GM21825 (cell line): ENCODE data around the gene MGAT5.

Experiments
- ATAC-seq: cut with Tn5 transposase; IDR thresholded peaks from one replicate; pipeline ENCODE4 v1.9.1; 2021; ENCODE audit warnings: mild to moderate bottlenecking, moderate library complexity; ENCODE audit not compliant: unreplicated experiment

Gene MGAT5

DNA sequence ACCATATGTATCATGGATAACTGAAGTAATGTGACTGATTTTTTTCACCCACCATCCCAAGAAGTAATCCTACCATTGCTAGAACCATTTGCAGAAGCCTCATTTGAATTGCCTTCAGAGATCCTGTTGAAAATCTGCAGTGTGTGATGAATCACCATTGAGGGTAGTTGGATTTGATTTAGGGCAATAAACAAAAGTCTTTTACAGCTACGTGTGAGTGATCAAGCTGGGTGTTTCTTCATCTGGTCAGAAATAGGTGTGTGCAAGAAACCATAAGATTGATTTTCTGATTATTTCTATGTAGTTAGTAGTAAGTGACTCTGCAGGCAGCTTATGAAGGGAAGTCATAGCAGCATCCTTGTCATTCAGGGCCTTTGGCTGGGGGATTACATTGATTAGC, 159.6 kb downstream of the MGAT5 start:
- no peak for ATAC-seq

DNA sequence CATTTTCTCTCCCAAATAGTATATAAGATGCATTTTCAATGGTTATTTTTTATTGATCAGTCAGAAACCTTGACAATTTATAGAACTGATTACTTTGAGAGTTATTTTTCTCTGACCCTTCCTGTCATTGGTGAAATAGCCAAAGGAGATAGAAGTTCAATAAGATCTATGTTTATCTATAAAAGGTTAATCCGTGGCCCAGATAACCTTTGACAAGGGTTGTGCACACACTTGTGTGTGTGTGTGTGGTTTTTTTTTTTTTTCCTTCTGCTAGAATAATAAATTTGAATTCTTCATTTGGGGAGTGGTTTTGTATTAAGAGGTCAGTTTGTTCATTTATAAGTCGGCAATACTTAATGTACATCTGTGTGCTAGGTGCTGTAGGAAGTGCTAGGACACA, 160.0 kb downstream of the MGAT5 start:
- no peak for ATAC-seq

DNA sequence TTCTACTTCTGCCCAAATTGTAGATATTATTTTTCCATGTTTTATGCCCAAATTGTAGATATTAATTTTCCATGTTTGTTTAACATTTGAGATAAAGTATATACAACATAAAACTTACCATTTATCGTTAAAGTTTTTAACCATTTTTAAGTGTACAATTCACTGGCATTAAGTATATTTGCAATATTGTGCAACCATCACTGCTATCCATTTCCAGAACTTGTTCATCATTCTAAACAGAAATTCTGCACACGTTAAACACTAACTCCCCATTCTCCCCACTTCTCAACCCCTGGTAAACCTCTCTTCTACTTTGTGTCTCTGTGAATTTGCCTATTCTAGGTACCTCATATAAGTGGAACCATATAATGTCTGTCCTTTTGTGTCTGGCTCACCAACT, 162.1 kb downstream of the MGAT5 start:
- ATAC-seq = no peak

DNA sequence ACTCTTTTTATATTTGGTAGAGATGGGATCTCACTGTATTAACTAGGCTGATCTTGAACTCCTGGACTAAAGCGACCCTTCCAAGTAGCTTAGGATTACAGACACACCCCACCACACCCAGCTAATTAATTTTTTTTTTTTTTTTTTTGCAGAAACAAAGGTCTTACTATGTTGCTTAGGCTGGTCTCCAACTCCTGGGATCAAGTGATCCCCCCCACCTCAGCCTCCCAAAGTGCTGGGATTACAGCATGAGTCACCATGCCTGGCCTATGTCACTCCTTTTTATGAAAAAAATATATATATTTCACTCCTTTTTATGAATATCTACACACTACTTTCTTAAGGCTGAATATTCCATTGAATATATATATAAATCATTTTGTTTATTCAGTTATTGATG, 162.8 kb downstream of the MGAT5 start:
- ATAC-seq = no peak

DNA sequence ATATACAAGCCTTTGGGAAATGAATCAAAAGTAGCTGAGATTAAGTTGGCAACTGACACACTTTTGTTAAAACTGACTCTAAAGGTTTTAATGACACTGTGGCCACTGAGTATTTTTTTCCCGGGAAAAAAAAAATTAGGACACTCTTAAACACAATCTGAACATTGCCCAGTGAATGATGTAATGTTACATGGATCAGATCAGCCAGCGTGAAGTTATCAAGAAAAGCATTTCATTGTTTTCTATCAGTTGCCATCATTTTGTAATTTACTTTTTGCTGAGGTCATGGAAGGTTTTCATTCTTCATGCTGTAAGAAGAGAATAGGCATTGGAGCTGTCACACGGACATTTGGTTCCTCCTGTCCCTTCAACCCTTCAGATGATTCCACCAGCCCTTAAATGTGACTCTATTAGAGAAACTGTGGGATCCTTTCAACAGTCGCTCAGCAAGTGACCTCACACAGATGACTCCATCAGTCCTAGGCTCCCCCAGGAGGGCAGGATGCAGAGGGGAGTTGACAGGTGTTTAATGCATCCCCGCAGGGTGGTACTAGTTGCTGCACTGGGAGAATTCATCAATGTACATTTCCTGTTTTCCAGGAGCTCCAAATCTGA, 164.2 kb downstream of the MGAT5 start:
- no peak for ATAC-seq

- ATAC-seq = no peak
Observed at GRCh38 chr2:134420259-134420658, 166.4 kb downstream of the MGAT5 start.

DNA sequence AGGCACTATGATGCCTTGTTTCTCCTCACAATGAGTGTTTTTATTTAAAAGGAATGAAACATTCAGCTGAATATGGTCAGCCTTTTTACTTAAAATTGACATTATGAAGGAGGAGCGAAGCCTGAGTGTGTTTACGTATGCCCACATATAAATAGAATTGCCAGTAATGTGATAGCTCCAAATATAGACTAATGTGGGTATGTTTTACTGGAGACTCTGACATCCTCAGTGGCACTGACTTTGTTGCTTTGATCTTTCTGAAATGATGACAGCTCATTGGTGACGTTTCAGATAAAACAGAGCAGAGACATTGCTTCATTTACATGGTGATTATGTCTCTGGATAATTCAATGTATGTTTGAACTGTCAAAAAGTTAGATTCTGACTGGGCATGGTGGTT, 167.0 kb downstream of the MGAT5 start:
- no peak for ATAC-seq

- no peak for ATAC-seq
Observed at GRCh38 chr2:134421556-134422328, 167.9 kb downstream of the MGAT5 start.

DNA sequence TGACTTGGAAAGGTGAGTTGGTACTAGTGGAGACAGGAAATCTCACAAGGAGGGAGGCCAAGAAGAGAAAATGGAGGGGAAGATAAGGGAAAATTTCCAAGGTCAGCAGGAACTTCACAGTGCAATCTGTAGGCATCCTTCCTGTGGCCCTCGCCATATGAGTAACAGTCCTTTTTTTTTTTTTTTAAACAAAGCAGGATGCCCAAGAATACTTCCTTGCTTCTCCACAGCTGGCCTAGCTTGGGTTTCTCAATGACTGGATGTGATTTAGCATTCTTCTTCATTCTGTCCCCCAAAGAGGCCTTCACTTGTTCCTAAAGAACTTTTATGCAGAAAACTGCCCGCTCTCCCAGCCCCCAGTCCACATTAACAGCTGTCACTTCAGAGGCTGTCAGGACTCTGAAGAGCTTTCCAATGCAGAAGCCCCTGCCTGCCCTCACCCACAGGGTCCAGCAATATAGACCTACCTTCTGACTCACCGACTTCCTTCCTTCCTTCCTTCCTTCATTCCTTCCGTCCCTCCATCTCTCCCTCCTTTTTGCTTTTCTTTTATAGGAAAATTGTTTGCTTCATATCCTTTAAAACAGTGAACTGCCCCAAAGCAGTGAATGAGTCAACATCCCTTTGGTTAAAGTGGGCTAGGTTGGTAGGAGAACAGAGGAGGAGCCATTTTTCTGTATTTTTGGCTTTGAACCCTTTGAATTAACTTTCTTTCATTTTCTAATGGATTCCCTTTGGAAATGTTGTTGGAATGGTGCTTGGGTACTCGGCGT, 172.0 kb downstream of the MGAT5 start:
- no peak for ATAC-seq

DNA sequence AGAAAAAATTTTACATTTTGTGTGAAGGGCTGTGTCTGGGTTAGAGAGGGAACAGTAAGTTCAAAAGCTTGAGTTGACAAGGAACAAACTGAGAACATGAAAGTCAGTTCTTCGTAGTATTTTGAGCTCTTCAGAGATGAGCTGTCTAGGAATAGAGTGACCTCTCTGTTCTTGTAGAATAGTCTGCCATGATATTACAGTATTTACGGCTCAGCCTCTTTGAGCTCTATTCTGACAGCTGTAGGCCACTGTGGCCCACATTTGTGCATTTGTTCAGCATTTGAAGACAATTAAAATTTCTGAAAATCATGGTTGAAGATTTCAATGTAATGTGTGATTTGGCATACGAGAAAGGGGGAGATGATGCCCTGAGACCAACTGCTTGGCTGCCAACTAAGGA, 172.8 kb downstream of the MGAT5 start:
- no peak for ATAC-seq

GRCh38 chr2:134429886-134430285, 176.0 kb downstream of the MGAT5 start:
- no peak for ATAC-seq

GRCh38 chr2:134431838-134432434, 178.1 kb downstream of the MGAT5 start:
- ATAC-seq = no peak

DNA sequence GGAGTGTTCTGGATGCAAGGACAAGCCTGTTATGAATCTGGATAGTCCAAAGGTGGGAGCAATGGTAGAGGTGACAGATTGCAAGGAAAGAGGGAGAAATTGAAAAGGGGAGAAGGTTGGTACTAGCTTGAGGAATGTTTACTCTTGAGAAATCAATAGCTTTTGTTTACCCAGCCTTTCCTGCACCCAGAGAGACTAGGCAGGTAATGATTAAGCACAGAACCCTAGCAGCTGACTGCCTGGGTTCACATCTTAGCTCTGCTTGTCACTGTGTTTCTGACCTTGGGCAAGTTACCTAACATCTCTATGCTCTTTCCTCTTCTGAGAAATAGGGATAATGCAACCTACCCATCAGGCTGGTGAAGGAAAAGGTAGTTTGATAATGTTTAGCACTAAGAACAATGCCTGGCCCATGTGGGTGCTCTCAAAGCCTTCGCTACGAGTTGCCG, 178.6 kb downstream of the MGAT5 start:
- no peak for ATAC-seq

DNA sequence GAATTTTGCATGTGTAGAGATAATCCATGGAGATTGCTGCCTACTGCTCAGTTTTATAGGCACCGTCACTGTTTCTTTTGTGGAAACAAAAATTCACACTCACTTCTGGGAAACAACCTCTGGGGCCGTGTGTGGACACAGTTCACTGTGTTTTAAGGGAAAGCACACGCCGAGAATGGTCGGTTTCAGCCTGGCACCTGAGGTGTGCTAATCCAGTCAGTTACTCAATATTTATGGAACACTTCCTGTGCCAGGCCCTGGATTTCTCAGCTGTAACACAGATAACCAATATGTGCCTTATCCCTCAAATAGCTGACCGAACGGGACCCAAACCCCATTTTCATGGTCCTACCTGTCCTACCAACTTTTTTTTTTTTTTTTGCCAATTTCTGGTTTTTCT, 179.6 kb downstream of the MGAT5 start:
- ATAC-seq = no peak

- no peak for ATAC-seq
Observed at GRCh38 chr2:134433979-134434378, 180.1 kb downstream of the MGAT5 start.

GRCh38 chr2:134435505-134435904, 181.6 kb downstream of the MGAT5 start:
- ATAC-seq = no peak

DNA sequence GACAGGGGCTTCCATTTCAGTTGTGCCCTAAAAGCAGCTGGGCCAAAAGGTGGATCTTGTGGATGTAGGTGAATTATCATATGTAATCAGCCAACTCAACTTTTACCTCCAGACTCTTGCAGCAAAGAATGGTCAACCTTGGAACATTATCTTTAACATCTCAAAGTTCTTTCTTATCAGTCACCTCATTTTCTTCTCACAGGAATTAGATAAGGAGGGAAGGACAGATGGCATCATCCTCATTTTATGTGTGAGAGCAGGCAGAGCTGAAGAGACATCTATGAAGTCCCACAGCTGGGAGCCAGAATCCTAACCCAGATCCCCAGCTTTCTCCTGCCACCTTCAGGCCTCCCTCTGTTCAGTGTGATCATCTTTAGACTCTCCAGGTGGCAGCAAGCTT, 182.1 kb downstream of the MGAT5 start:
- no peak for ATAC-seq

DNA sequence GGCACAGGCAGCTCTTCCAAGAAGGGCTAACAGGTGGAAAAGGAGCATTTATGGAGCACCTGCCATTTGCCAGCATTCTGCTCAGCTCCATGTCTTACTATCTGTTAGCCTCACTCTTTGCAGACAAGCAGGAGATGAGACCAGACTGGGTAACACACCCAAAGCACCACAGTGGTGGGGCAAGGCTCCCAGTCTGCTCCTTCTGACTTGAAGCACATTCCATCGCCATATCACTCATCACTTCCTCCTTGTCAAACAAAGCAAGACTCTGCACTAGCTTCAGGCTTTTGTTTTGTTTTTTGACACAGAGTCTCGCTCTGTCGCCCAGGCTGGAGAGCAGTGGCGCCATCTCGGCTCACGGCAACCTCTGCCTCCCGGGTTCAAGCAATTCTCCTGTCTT, 182.8 kb downstream of the MGAT5 start:
- no peak for ATAC-seq

DNA sequence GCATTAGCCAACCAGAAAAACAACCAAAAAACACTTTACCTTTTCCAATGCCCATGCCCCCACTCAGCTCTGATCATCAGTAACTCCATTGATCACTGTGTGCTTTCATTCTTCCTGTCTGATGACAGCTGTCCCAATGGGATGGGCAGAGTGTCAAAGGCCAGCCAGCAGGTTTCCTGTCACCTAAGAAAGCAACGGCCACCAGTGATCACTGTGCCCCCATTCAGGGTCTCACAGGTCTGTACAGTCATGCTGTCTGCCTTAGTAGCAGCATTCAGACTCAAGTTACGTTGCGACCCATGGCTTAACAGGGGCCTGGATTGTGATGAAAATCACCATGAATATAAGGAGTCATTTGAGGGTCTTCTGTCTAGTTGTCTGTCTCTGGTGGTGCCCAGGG, 184.5 kb downstream of the MGAT5 start:
- no peak for ATAC-seq

DNA sequence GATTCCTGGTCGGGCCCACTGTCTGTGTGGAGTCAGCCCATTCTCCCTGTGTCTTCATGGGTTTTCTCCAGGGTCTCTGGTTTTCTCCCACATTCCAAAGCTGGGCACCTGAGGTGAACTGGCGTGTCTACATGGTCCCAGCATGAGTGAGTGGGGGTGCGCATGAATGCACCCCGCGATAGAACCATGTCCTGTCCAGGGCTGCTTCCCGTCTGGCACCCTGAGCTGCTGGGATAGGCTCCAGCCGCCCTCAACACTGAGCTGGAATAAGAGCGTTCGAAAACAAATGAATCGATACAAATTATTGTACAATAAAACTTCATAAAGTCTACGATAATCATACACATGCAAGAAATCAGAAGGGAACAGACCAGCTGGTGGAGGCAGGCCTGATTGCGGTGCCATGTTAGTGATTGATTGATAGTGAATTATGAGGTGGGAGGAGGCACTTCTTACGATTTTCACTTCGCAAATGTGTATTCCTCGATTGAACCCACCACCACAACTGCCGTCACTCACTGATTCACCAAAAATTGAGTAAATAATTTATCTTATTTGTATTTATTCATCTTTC, 186.6 kb downstream of the MGAT5 start:
- no peak for ATAC-seq

DNA sequence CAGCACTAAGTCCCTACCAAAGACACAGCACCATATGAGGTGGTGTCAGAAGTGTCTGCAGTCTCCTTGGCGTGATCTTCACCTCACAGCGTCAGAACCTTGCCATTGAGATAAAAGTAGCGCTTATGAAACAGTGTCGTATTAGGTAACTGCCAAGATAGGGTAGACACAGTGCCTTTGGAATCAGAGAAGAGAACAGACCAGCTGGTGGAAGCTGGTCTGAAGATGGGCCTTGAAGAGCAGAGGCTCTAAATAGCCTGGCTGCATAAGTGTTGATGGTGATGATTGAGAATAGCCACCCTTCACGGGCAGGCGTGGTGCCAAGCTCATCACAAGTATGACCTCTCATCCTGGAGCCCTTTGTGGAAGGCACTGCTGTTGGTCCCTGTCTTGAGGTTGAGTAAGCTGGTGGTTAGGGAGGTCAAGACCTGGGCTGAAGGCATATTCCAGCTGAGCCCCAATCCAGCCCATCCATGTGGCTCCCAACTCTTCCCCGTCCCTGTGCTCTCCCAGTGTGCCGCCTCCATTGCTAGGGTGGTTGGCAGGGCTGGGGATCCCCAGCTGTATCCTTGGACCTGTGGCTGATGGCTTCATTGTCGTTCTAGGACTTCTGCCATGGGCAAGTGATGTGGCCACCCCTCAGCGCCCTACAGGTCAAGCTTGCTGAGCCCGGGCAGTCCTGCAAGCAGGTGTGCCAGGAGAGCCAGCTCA, 187.4 kb downstream of the MGAT5 start:
- ATAC-seq = no peak
